Activated CD8-positive, alpha-beta memory T cell treated with anti-CD3 and anti-CD28 coated beads for 48 hours (primary cell): ENCODE measurements around the gene RAET1E.
A peak's percentile ranks its signal among the peaks of the same experiment; 100 is the strongest.
"Not testable (repeated sequence)": the region's sequence is repeated elsewhere in the genome, so short reads cannot be mapped to it uniquely, and the experiment has no call there.

ENCODE experiments used
- DNase-seq, 3 experiments: peaks; one replicate each; pipeline ENCODE4 v3.0.0-alpha.2; 2020; ENCODE audit warnings: low read depth in 2 of 3, low spot score in 2 of 3

RAET1E gene, protein sequence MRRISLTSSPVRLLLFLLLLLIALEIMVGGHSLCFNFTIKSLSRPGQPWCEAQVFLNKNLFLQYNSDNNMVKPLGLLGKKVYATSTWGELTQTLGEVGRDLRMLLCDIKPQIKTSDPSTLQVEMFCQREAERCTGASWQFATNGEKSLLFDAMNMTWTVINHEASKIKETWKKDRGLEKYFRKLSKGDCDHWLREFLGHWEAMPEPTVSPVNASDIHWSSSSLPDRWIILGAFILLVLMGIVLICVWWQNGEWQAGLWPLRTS

DNA sequence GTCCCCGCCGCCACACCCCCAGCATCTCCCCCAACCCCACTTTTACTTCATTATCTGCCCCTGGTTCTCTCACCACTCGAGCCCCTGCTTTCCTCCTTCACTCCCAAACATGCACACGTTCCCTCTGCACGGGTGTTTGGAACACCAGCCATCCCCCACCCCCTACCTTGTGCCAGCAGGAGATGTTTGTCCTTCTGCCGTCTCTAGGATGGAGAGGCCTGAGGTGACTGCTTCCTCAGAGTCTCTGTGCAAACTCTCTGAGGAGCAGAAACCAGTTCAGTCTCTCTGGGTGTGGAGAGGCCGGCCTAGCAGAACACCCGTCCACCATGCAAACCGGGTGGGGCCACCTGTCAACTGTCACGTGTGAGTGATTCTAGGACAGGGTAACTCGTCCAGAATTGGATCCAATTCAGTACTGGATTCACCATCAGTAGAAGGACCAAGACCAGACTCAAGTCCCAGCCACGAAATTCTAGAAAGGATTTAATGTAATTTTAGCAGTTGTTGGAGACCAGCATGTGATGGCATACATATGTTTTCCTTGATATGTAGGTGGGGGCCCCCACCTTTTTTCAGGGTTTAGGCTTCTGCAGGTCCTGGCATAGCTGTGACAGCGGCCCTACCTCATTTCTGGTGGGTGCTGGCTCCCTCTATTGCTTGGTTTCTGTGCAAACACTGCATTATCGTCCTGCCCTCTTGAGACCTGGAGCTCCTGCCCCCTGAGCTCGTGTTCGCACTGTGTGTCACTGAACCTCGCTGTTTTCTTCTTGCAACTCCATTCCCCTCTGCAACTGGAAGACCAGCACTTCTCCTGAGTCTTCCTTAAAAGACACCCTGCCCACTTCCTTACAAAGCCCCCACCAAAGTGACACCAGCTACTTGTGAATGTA lies at the start of gene RAET1E:
TSS of gene RAET1E (minus strand) at position 259 of the 890 bp plus-strand sequence. CDS start 7,212 bp downstream, outside the sequence.
- DNase-seq = no peak

DNA sequence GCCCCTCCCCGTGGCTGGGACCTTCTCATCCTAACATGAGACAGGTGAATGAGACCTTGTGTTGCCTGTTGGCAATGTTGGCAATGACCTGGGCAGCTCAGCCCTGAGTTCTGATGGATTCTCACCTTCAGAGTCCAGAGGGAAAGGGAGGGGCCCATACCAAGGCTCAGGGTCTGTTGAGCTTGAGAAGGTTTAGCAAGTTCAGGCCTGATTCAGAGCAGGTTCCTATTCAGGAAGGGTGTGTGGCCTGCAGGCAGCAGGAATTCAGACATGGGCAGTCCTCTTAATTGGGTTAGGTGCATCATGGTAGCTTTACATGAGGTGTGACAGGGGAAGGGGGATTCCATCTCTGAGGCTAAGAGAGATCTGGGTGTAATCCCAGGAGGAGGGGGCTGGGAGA lies 49.6 kb upstream of the RAET1E start:
- not testable (repeated sequence) for DNase-seq

DNA sequence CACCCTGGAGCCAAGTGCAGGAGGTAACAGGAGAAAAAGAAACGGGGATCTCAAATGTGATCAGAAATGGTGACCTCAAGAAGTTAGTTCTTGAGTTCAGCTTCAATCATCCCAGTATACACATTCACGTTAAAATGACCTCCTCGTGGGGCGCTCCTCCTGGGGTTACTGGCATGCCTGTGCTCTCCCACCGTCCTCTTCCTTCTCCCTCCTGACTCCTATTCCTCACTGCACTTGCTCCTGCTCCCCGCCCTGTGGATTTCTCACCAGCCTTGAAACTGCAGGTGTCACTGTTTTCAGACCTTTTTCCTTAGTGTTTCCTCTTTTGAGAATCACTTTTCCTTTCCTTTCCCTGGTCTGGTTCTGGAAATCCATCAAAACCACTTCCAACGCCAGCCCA lies 48.7 kb upstream of the RAET1E start:
- DNase-seq = not testable (repeated sequence)

DNA sequence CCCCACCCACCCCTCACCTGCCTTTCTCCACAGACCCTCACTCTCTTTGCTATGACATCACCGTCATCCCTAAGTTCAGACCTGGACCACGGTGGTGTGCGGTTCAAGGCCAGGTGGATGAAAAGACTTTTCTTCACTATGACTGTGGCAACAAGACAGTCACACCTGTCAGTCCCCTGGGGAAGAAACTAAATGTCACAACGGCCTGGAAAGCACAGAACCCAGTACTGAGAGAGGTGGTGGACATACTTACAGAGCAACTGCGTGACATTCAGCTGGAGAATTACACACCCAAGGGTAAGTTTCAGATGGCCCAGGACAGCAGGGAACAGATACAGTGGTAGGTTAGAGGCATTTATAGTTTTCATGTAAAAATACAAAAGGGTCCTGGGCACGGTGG lies 47.4 kb upstream of the RAET1E start:
- not testable (repeated sequence) for DNase-seq

DNA sequence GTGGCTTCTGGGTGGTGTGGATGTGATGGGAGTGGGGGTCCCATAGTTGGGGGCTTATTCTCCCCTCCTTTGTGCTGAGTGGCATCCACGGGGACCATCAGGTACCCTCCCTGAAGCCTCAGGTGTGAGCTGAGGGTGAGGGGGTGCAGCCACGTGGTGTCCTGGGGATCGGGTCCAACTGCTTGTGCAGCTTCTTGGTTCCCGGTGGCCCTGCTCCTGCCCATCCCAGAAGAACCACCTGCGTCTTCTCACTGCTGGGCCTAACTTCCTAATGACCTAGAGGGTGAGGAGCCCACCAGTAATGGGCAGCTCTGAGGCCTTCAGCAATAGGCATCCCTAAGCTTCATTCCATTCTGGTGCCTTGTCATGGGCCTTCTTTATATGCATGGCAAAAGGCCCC lies 45.4 kb upstream of the RAET1E start:
- DNase-seq = not testable (repeated sequence)

DNA sequence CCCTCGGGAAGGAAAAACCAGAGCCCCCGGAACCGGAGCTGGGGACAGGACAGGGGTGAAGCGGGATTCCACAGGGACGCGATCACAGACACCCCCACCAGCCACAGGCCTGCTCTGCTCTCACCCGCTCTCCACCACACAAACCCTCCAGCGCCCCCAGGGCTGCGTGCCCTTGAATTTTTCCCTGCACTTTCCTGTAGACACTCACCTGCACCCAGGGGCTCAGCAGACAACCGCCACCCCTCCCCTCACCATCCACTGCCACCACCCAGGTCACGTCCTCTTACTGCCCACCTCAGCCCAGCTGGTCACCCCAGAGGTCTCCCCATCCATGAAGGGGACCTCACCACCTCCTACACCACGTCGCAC lies 44.5 kb upstream of the RAET1E start:
- DNase-seq = no peak

DNA sequence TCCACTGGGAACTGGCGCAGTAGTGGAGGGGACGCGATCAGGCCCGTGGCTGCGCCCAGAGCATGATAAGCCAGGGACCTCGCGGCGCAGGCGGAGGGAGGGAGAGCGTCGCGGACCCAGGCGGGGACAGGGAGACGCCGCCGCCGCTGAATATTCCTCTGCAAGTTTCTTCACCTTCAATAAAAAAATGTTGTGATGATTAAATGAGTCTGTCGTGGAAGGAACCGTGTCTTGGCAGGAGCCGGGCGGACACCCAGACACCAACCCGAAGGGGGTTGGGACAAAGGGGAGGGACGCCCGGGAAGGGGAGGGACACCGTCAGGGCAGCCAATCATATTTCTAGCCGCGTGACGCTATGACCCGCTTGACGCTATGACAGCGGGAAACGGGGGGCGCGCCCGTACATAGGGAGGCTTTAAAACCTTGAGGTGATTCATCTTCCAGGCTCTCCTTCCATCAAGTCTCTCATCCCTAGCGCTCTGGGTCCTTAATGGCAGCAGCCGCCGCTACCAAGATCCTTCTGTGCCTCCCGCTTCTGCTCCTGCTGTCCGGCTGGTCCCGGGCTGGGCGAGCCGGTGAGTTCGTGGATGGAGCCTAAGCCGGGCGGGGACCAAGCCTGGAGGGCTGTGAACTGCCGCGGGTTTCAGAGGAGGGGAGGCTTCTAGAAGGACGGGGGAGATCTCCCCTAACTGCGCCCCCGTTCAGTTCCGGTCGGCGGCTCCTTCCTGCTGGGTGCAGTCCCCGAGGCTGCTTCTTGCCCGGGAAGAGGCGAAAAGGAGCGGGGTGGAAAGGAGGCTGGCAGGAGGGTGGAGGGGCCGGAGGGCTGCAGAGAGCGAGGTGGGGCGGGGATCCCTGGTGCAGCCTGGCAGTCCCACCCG lies 43.9 kb upstream of the RAET1E start, which contains the start of gene ULBP2:
TSS of gene ULBP2 (plus strand) at position 432 of the 878 bp plus-strand sequence. CDS start at position 491, 59 bp downstream.
- DNase-seq = peak in 2 of 3 experiments; percentile 72 to 75

DNA sequence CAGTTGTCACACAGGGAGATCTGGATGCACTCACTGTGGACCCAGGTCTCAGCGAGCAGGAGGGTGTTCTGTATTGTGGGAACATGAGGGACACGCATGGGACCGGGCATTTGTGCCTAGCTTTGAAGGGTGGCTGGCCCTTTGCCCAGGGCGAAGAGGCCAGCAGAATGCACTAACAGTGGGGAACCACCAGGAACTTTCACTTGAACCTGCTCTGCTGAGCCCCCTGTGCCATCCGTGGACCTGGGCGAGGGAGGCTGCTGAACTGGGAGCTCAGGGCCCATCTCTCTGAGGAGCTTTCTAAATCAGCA lies 42.7 kb upstream of the RAET1E start:
- DNase-seq = no peak

DNA sequence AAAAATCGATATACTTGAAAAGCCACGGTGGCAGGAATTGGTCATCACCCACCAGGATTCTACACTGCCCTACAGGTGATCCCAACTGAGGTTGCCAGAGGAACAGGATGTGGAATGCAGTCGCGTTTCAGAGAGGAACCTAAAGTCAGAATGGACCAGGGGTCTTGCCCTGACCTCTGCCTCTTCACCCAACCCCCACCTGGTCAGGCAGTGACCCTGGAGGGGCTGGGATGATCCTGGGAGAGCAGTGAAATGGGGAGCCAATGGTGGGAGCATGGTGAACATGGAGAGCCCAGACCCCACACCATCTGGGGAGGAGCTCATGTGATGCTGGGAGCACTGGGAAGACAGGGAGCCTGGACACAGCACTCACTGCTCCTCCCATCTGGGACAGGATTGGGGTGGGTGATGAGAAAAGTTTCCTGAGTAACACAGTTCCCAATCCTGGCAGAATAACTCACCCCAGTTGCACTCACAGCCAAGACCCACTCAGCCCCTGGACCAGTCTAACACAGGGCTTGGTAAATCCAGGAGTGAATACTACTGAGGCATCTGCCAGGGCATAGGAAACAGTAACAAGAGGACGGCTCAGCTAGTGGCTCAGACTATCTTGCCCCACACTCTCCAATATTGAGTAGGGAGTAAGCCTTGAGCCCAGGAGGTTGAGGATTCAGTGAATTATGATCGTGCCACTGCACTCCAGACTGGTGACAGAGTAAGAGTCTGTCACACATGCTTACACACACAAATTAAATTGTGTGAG lies 42.2 kb upstream of the RAET1E start:
- DNase-seq = no peak

DNA sequence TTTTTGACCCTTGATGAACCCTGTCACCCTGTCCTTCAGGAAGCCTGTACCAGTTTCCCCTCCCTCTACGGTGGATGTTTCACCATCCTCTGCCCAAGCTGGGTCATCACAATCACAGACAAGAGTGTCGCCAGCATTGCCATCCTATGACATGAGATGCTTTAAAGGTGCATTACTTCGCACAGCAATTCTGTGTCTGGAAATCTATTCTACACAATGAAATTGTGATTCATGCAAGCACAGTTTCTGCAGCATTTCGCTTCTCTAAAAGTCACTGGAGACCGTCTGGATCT lies 41.4 kb upstream of the RAET1E start:
- no peak for DNase-seq

DNA sequence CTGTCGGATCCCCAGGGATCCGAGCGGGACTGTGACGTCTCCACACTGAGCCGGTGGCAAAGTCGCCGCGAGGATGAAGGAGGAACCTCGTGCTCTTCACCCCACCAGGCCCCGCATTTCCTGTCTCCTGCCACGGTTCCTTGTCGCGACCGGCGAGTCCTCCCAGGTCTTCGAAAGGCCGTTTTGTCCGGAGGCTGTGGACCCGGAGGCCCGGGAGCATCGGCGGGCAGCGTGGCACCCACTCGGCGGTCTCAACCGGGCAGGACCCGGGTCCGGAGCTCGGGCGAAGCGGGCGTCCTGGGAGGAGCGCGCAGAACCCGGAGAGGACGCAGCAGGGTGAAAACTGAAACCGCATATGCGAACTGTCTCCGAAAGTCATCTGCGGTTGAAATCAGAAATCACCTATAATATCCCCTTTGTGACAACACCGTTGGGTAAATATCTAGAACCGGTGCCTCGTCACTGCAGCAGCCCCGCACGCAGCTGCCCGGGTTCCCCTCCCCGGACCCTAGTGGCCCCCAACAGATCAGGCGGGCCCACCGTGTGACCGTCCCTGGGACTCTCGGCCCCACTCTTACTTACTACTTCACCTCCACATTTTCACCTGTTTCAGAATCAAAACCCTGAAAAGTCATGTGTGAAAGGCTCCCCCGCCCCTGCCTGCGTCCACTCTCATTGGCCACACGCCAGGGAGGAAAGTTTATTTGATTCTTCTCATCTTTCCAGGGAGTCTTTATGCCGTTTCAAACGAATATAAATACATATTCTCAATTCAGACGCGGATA lies 40.9 kb upstream of the RAET1E start:
- DNase-seq = peak in 1 of 3 experiments; percentile 35

DNA sequence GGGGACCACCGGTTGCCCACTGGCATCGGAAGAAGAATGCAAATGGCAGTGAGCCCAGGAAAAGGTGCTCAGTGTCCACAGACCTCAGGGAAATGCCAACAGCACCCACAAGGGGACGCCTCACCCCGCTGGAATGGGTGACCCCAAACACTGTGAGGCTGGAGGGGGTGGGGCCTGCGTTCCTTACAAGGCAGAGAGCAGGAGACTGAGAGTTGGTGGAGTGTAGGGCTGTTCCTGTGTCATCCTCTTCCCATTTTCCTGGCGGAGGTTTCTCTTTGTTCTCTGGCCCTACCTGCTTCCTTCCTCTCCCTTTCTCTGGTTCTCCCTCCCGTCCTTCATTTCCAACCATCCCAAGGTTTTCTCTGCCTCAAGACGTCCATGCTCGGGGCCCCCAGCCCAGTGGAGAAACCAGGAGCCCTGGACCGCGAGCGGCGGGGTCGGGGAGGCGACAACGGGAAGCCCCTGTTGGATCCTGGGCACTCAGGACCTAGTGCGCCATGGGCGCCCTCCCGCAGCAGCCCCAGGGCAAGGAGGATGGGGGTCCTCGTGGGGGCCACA lies 40.2 kb upstream of the RAET1E start:
- not testable (repeated sequence) for DNase-seq

DNA sequence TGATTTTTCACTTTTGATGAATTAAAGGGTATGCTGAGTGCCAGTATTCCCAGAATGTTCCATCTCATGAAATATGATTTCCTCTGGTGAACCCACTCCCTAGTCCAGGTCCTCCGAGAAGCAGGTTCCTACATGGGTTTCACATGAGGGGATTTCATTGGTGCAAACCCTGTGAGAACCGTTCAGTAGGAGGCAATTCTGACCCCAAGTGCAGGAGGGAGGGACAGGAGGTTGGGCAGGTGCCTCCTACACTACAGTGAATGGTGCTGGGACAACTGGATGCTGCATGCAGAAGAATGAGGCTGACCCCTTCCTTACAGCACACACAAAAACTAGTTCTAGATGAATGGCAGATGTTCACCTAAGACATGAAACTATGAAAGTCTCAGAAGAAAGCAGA lies 38.8 kb upstream of the RAET1E start:
- DNase-seq = no peak

DNA sequence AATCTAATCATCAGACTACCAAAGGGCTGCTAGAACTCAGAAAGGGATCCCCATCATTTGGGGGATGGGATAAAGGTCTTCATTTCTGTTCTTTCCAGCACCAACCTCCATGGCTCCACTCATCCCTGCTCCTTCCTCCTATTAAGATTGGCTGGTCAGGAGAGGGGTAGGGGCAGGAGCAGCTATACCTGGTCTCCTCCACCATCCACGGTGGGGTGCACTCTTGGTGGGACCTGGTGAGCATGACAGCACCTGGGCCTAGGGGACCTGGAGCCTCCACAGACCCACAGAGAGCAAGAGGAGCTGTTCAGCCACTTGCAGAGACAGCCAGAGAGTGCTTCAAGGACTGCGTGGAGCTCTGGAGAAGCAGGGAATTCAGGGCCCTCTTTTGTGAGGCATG lies 37.8 kb upstream of the RAET1E start:
- DNase-seq = no peak

DNA sequence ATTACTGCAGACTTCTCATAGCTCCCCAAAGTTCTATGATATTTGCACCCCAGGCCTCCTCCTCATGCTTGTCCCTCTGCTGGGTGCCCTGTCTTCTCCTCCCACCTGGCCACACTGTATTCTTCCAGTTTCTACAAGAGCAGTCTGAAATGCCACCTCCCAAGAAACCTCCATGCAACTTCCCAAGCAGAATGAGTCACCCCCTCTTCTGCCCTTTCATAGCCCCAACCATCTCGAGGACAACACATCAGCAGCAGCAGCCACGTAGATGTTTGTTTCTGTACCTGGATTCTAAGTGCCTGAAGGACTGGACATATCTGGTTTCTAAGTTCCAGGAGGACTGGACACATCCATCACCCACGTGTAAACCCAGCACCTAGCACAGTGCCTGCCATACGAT lies 37.3 kb upstream of the RAET1E start:
- DNase-seq = no peak

DNA sequence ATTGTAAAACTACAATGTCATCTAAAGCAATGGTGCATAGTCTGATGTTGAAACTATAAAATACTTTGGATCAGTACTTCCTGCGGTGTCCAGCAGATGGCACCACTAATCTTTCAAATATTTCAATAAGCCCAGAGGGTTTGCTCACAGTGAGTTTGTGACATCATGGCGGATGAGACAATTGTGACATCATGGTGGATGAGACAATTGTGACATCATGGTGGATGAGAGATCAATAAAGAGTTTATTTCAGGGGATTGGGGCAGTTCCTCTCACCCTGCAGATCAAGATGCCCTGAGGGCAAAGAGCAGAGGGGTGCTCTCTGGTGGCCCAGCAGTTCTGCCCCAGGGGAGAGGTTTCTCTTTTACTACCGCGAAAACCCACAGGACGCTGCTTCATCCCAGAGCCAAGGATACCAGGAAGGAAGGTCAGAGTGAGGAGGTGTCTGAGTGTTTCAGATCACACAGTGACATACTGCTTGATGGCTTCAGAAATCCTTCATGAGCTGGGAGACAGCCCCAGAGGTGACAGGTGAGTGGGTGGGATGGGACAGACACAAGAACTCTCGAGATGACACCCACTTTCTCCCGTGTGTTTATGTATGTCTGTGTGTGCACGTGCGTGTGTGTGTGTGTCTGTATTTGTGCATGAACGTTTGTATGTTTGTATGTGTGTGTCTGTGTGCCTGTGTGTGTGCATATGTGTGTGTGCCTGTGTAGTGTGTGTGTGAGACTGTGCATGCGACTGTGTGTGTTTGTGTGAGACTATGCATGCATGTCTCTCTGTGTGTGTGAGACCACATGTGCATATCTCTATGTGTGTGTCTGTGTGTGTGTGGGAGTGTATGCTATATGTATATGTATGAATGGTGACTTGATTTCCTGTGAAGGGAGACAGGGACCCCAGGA lies 36.6 kb upstream of the RAET1E start:
- DNase-seq = peak in 1 of 3 experiments; percentile 46

DNA sequence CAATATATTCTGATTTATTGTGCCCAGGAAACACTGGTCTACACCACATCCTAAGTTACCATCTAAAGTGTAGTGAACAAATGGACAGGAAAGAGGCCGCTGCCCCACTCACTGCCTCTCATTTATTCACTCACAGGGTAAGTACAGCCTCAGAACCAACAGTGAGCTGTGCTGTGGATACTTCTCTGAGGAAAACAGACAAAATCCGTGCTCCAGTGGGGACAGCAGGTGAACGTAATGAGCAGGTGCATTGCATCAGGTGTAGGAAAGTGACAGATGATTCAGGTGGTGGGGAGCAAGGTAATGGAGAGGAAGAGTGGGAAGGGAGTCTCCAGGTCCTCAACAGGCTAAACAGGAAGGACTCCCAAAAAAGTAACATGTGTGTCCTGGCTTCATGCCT lies 35.5 kb upstream of the RAET1E start:
- no peak for DNase-seq

DNA sequence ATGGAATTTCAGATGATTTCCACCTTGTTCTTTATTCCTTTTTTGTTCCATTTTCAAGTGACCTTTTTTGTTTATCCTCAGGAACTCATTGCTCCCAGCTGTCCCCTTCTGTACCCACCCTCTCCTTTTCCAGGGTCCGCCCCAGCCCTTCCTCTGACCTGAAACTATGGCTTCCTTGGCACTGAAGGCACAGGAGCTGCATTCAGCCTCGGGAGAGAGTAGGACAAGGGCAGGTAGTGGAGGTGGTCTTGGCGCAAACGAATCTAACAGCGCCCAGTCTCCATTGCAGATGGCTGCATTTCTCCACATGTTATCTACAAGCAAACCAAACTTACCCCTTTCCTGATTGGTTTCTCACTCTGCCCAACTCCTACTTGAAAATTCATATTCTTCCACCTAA lies 35.1 kb upstream of the RAET1E start:
- no peak for DNase-seq

DNA sequence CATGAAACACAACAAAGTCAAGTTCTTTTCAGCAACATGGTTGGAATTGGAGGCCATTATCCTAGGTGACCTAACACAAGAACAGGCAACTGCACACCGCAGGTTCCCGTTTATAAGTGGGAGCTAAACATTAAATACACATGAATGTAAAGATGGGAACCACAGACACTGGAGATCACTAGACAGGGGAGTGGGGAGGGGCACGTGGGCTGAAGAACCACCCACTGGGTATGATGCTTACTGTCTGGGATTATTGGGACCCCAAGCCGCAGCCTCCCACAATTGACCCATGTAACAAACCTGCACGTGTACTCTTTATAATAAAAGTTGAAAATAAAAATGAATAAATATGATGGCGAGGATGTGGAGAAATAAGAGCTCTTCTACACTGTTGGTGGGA lies 33.6 kb upstream of the RAET1E start:
- DNase-seq = no peak
